ENCODE measurements around the gene SLA2. TPM values are rescaled to one million over a fixed set of nuclear protein-coding genes. Genes with fewer than 3 reads are reported as not detected.

SLA2 gene
- total and polyA plus RNA-seq, 2 donors (not counting 1 experiment from before 2014, with no cell fraction given), result not detected

DNA sequence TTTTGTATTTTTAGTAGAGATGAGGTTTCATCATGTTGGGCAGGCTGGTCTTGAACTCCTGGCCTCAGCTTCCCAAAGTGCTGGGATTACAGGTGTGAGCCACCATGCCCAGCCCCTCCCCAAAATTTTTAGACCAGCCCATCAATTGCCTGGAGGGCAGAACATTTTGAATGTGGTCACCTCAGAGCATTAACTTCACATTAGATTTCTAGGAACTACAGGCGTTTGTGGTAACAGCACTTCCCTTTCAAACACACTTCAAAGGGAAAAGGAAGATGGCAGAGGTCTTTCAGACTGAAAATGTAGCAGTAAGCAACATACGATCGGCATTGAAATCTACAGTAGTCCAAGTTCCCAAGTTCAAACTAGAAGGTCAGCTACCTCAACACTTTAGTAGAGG lies 12.3 kb upstream of the SLA2 start:
- Histone ChIP-seq H3K36me3 (ENCODE audit: control insufficient read depth, insufficient read depth, low read length) (no peaks in the 10 kb centered on the region), H3K4me2 (ENCODE audit: extremely low read depth, insufficient read depth, low read length) (no peak overlapping the region), H4K20me1 (ENCODE audit: control insufficient read depth, extremely low read depth, insufficient read depth, low read length) (no peaks in the 10 kb centered on the region), H3K4me1 (ENCODE audit: control insufficient read depth, extremely low read depth, insufficient read depth, low read length) (no peaks in the 10 kb centered on the region), H3K27me3 (ENCODE audit: control insufficient read depth, insufficient read depth, low read length) (no peaks in the 10 kb centered on the region), H3K9ac (ENCODE audit: insufficient read depth, low read length) (no peak overlapping the region), H3K27ac (ENCODE audit: insufficient read depth, low read length) (no peak overlapping the region), H3K9me3 (ENCODE audit: control insufficient read depth, insufficient read depth, low read depth, low read length) (no peaks in the 10 kb centered on the region), H2AFZ (ENCODE audit: low read length) (no peak overlapping the region), H3K79me2 (ENCODE audit: control insufficient read depth, insufficient read depth, low read length) (no peaks in the 10 kb centered on the region), H3K4me3 (replicated peaks in 1 of 4; ENCODE audit: control extremely low read depth in 1 of 4, insufficient read depth in 1 of 4, low read depth in 3 of 4, low read length in 4 of 4) (no peak overlapping the region)
- DNase-seq (ENCODE audit: low read depth in 2 of 2), result no peak
- TF ChIP-seq, protein P1, sequence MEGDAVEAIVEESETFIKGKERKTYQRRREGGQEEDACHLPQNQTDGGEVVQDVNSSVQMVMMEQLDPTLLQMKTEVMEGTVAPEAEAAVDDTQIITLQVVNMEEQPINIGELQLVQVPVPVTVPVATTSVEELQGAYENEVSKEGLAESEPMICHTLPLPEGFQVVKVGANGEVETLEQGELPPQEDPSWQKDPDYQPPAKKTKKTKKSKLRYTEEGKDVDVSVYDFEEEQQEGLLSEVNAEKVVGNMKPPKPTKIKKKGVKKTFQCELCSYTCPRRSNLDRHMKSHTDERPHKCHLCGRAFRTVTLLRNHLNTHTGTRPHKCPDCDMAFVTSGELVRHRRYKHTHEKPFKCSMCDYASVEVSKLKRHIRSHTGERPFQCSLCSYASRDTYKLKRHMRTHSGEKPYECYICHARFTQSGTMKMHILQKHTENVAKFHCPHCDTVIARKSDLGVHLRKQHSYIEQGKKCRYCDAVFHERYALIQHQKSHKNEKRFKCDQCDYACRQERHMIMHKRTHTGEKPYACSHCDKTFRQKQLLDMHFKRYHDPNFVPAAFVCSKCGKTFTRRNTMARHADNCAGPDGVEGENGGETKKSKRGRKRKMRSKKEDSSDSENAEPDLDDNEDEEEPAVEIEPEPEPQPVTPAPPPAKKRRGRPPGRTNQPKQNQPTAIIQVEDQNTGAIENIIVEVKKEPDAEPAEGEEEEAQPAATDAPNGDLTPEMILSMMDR (conservative IDR thresholded peaks at IDR 0.05 in 1 of 2, IDR thresholded peaks at IDR 0.05 in 1 of 2; ENCODE audit: low read depth in 1 of 2, low read length in 2 of 2), result no peak
- no peak for TF ChIP-seq EZH2 (IDR thresholded peaks at IDR 0.05; ENCODE audit: low read length, missing control alignments)

DNA sequence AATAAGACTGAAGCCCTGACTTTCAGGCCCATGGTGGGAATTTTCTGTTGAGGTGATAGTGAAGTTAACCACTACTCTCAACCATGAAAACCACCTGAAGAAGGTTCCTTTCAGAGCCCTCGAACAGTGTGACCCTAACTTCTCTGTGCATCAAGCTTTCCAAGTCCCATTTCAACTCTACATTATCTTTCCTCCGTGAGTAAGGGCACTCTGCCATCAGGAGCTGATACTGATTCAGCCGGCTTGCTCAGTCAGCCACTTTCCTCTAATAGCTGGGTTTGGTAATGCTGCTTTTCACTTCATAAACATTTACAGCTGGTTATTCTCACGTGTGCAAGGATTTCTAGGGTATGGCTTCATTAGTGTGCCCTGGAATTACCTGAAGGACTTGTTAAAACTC lies 10.7 kb upstream of the SLA2 start:
- H3K27ac ChIP-seq (ENCODE audit: insufficient read depth, low read length), result no peak overlapping the region
- H3K9ac ChIP-seq (ENCODE audit: insufficient read depth, low read length), result no peak overlapping the region
- H2AFZ ChIP-seq (ENCODE audit: low read length), result no peak overlapping the region
- TF ChIP-seq, protein P1 (conservative IDR thresholded peaks at IDR 0.05 in 1 of 2, IDR thresholded peaks at IDR 0.05 in 1 of 2; ENCODE audit: low read depth in 1 of 2, low read length in 2 of 2), result no peak
- TF ChIP-seq EZH2 (IDR thresholded peaks at IDR 0.05; ENCODE audit: low read length, missing control alignments), result no peak
- H3K4me2 ChIP-seq (ENCODE audit: extremely low read depth, insufficient read depth, low read length), result no peak overlapping the region
- H4K20me1 ChIP-seq (ENCODE audit: control insufficient read depth, extremely low read depth, insufficient read depth, low read length), result no peaks in the 10 kb centered on the region
- H3K36me3 ChIP-seq (ENCODE audit: control insufficient read depth, insufficient read depth, low read length), result no peaks in the 10 kb centered on the region
- H3K27me3 ChIP-seq (ENCODE audit: control insufficient read depth, insufficient read depth, low read length), result no peaks in the 10 kb centered on the region
- H3K4me3 ChIP-seq (replicated peaks in 1 of 4; ENCODE audit: control extremely low read depth in 1 of 4, insufficient read depth in 1 of 4, low read depth in 3 of 4, low read length in 4 of 4), result no peak overlapping the region
- no peaks in the 10 kb centered on the region for H3K79me2 ChIP-seq (ENCODE audit: control insufficient read depth, insufficient read depth, low read length)
- no peaks in the 10 kb centered on the region for H3K9me3 ChIP-seq (ENCODE audit: control insufficient read depth, insufficient read depth, low read depth, low read length)
- no peak for DNase-seq (ENCODE audit: low read depth in 2 of 2)
- no peaks in the 10 kb centered on the region for H3K4me1 ChIP-seq (ENCODE audit: control insufficient read depth, extremely low read depth, insufficient read depth, low read length)

DNA sequence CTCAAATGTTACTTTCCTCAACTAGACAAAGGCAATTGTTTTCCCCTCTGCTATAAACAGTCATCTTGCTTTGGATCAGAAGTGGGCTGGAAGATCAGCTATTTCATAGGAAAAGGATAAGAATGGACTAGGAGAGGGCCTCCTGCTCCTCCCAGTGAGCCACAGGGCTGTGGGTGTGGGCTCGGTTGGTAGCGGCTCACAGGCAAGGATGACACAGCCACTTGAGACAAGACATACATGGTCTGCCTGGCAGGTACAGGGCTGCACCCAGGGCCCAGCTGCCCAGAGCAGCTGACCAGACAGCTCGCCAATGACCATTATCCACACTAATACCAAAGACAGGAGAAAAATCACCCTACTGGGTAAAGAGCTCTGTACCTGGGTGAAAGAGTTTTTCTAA lies 9.0 kb upstream of the SLA2 start:
- Histone ChIP-seq H4K20me1 (ENCODE audit: control insufficient read depth, extremely low read depth, insufficient read depth, low read length) (no peaks in the 10 kb centered on the region), H3K4me1 (ENCODE audit: control insufficient read depth, extremely low read depth, insufficient read depth, low read length) (no peaks in the 10 kb centered on the region), H3K9me3 (ENCODE audit: control insufficient read depth, insufficient read depth, low read depth, low read length) (no peaks in the 10 kb centered on the region), H2AFZ (ENCODE audit: low read length) (no peak overlapping the region), H3K4me2 (ENCODE audit: extremely low read depth, insufficient read depth, low read length) (no peak overlapping the region), H3K4me3 (replicated peaks in 1 of 4; ENCODE audit: control extremely low read depth in 1 of 4, insufficient read depth in 1 of 4, low read depth in 3 of 4, low read length in 4 of 4) (no peak overlapping the region), H3K9ac (ENCODE audit: insufficient read depth, low read length) (no peak overlapping the region), H3K36me3 (ENCODE audit: control insufficient read depth, insufficient read depth, low read length) (no peaks in the 10 kb centered on the region), H3K27me3 (ENCODE audit: control insufficient read depth, insufficient read depth, low read length) (no peaks in the 10 kb centered on the region), H3K79me2 (ENCODE audit: control insufficient read depth, insufficient read depth, low read length) (no peaks in the 10 kb centered on the region), H3K27ac (ENCODE audit: insufficient read depth, low read length) (no peak overlapping the region)
- TF ChIP-seq, protein P1 (conservative IDR thresholded peaks at IDR 0.05 in 1 of 2, IDR thresholded peaks at IDR 0.05 in 1 of 2; ENCODE audit: low read depth in 1 of 2, low read length in 2 of 2), result no peak
- no peak for TF ChIP-seq EZH2 (IDR thresholded peaks at IDR 0.05; ENCODE audit: low read length, missing control alignments)
- no peak for DNase-seq (ENCODE audit: low read depth in 2 of 2)

Measured in fibroblast of lung (primary cell).